ENCODE data around the gene ITGA5.
A peak's percentile ranks its signal among the peaks of the same experiment; 100 is the strongest.

Gene ITGA5

GRCh38 chr12:54388237-54389133 is 30.6 kb downstream of the ITGA5 start:
- TF ChIP-seq CTCF (IDR thresholded peaks at IDR 0.05), result no peak
- H3K4me1 Mint-ChIP-seq, result peaks cover 90% of the 10 kb centered on the region
- peak overlapping the region; percentile 39 for H3K27ac Mint-ChIP-seq

GRCh38 chr12:54387114-54387467 is 32.0 kb downstream of the ITGA5 start:
- no peak for DNase-seq
- Mint-ChIP-seq H3K27ac (peak overlapping the region; percentile 80), H3K9me3 (no peaks in the 10 kb centered on the region), H3K36me3 (ENCODE audit: low read depth) (peaks cover 5% of the 10 kb centered on the region), H3K4me1 (peaks cover 81% of the 10 kb centered on the region), H3K4me3 (no peak overlapping the region), H3K27me3 (ENCODE audit: low read depth, poor library complexity) (peaks cover 3% of the 10 kb centered on the region)
- TF ChIP-seq CTCF (IDR thresholded peaks at IDR 0.05), result no peak

More at GRCh38 chr12:54388237-54389133, 30.6 kb downstream of the ITGA5 start:
- DNase-seq, result no peak
- H3K9me3 Mint-ChIP-seq, result no peaks in the 10 kb centered on the region
- peaks cover under 1% of the 10 kb centered on the region for H3K36me3 Mint-ChIP-seq (ENCODE audit: low read depth)
- H3K27me3 Mint-ChIP-seq (ENCODE audit: low read depth, poor library complexity), result peaks cover 3% of the 10 kb centered on the region
- no peak overlapping the region for H3K4me3 Mint-ChIP-seq

GRCh38 chr12:54386403-54387113 is 32.5 kb downstream of the ITGA5 start:
- TF ChIP-seq CTCF (IDR thresholded peaks at IDR 0.05), result no peak
- H3K4me1 Mint-ChIP-seq, result peaks cover 79% of the 10 kb centered on the region
- peaks cover 8% of the 10 kb centered on the region for H3K36me3 Mint-ChIP-seq (ENCODE audit: low read depth)
- DNase-seq, result no peak
- H3K27ac Mint-ChIP-seq, result peak overlapping the region; percentile 80
- H3K27me3 Mint-ChIP-seq (ENCODE audit: low read depth, poor library complexity), result peaks cover 3% of the 10 kb centered on the region
- H3K4me3 Mint-ChIP-seq, result peak overlapping the region; percentile 2
- no peaks in the 10 kb centered on the region for H3K9me3 Mint-ChIP-seq

- Mint-ChIP-seq H3K9me3 (no peaks in the 10 kb centered on the region), H3K36me3 (ENCODE audit: low read depth) (peaks cover 11% of the 10 kb centered on the region), H3K4me3 (peak overlapping the region; percentile 45), H3K27ac (no peak overlapping the region), H3K27me3 (ENCODE audit: low read depth, poor library complexity) (peaks cover 3% of the 10 kb centered on the region), H3K4me1 (peaks cover 86% of the 10 kb centered on the region)
- no peak for TF ChIP-seq CTCF (IDR thresholded peaks at IDR 0.05)
- DNase-seq, result no peak
Measured at GRCh38 chr12:54385251-54385914, 33.7 kb downstream of the ITGA5 start.

- peaks cover 11% of the 10 kb centered on the region for H3K36me3 Mint-ChIP-seq (ENCODE audit: low read depth)
- TF ChIP-seq CTCF (IDR thresholded peaks at IDR 0.05), result no peak
- H3K4me3 Mint-ChIP-seq, result peak within 1 kb of the TSS; percentile 45
- peaks cover 86% of the 10 kb centered on the region for H3K4me1 Mint-ChIP-seq
- H3K27me3 Mint-ChIP-seq (ENCODE audit: low read depth, poor library complexity), result peaks cover under 1% of the 10 kb centered on the region
- no peak for DNase-seq
- peak within 1 kb of the TSS; percentile 23 for H3K27ac Mint-ChIP-seq
- no peaks in the 10 kb centered on the region for H3K9me3 Mint-ChIP-seq
Measured at GRCh38 chr12:54384591-54385041, 34.5 kb downstream of the ITGA5 start, which contains the start of gene ZNF385A. TSS of gene ZNF385A (minus strand) at chr12:54384733. CDS start at chr12:54384514, 219 bp downstream.

Data from nephron progenitor cell (in vitro differentiated cells).